Gastrocnemius medialis (tissue), 4 donors: ENCODE measurements around the gene DAAM1.

Experiments used
- POLR2A ChIP-seq, 2 donors: fragments of 450-650 bp; IDR thresholded peaks; one replicate each; pipeline ENCODE4 v1.6.1; 2017; ENCODE audit warnings: antibody characterized with exemption in 2 of 2, mild to moderate bottlenecking in 2 of 2, moderate library complexity in 2 of 2
- TF ChIP-seq, protein P1 (sequence below), 5 experiments: fragments of 450-650 bp in 3 of 5; fragments of 200-600 bp in 2 of 5; sonication (generic) in 2 of 5; IDR thresholded peaks in 4 of 5; conservative IDR thresholded peaks in 1 of 5; 1 replicate in 4 of 5; 2 replicates in 1 of 5; pipeline ENCODE4 v1.5.1; 2016 to 2019; ENCODE audit warnings: antibody characterized with exemption in 5 of 5, mild to moderate bottlenecking in 3 of 5, moderate library complexity in 3 of 5

DNA sequence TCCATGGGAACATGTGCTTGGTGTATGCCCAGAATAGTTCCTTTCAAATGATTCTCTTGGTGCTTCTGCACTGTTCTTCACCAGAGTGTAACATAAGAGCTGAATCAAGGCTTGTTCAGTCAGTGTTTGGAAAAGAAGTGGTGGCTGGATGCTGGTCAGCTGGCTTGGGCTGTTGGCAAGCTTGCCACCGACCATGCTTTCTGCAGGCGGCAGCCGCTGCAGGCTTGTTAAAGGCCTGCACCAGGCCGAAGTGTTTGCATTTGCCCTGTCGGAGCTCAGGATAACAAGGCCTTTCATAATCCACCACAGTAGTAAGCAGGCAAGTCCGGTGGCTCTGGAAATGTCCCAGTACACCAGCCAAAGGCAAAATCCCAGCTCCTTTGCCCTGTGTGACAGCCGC, 26.9 kb downstream of the DAAM1 start:
- TF ChIP-seq, protein P1, sequence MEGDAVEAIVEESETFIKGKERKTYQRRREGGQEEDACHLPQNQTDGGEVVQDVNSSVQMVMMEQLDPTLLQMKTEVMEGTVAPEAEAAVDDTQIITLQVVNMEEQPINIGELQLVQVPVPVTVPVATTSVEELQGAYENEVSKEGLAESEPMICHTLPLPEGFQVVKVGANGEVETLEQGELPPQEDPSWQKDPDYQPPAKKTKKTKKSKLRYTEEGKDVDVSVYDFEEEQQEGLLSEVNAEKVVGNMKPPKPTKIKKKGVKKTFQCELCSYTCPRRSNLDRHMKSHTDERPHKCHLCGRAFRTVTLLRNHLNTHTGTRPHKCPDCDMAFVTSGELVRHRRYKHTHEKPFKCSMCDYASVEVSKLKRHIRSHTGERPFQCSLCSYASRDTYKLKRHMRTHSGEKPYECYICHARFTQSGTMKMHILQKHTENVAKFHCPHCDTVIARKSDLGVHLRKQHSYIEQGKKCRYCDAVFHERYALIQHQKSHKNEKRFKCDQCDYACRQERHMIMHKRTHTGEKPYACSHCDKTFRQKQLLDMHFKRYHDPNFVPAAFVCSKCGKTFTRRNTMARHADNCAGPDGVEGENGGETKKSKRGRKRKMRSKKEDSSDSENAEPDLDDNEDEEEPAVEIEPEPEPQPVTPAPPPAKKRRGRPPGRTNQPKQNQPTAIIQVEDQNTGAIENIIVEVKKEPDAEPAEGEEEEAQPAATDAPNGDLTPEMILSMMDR (IDR thresholded peaks at IDR 0.05 in 4 of 5, conservative IDR thresholded peaks at IDR 0.05 in 1 of 5), result no peak
- TF ChIP-seq POLR2A (IDR thresholded peaks at IDR 0.05), result no peak
